Osteoblast (primary cell): ENCODE data around the gene DXO. TPM values are rescaled to one million over a fixed set of nuclear protein-coding genes. Genes with fewer than 3 reads are reported as not detected.
"Not testable (repeated sequence)": the region's sequence is repeated elsewhere in the genome, so short reads cannot be mapped to it uniquely, and the experiment has no call there.

Source experiments
- DNase-seq: peaks from one replicate; pipeline ENCODE4 v3.0.0; 2011; ENCODE audit warnings: low spot score, mixed read lengths; ENCODE audit not compliant: insufficient read length; ENCODE audit errors: missing footprints
- H2AFZ ChIP-seq: 2 replicates; pipeline ENCODE4 v1.6.0; 2011; ENCODE audit warnings: mild to moderate bottlenecking, low read length
- H3K27ac ChIP-seq: 2 replicates; pipeline ENCODE4 v1.5.1; 2011; ENCODE audit warnings: mild to moderate bottlenecking, low read depth, low read length, moderate library complexity
- H3K27me3 ChIP-seq: 2 replicates; pipeline ENCODE4 v1.6.0; 2012; ENCODE audit warnings: mild to moderate bottlenecking, control low read depth, inconsistent platforms, low read length, moderate library complexity; ENCODE audit not compliant: insufficient read depth
- H3K36me3 ChIP-seq: 2 replicates; pipeline ENCODE4 v1.5.1; 2011; ENCODE audit warnings: mild to moderate bottlenecking, low read length, control low read depth, moderate library complexity; ENCODE audit not compliant: insufficient read depth
- H3K4me1 ChIP-seq: 2 replicates; pipeline ENCODE4 v1.5.1; 2011; ENCODE audit warnings: mild to moderate bottlenecking, low read length, control low read depth, moderate library complexity; ENCODE audit not compliant: insufficient read depth
- H3K4me2 ChIP-seq: 2 replicates; pipeline ENCODE4 v1.6.0; 2011; ENCODE audit warnings: mild to moderate bottlenecking, low read length; ENCODE audit not compliant: insufficient read depth
- H3K4me3 ChIP-seq: fragments of 200-600 bp; sonication (generic); 3 replicates; pipeline ENCODE4 v1.5.1; 2012; ENCODE audit warnings: mild to moderate bottlenecking, low read length, inconsistent platforms; ENCODE audit not compliant: insufficient read depth
- H3K79me2 ChIP-seq: 2 replicates; pipeline ENCODE4 v1.6.0; 2012; ENCODE audit warnings: mild to moderate bottlenecking, low read length, control low read depth, inconsistent platforms; ENCODE audit not compliant: insufficient read depth
- H3K9me3 ChIP-seq: 2 replicates; pipeline ENCODE4 v1.5.1; 2011; ENCODE audit warnings: low read depth, low read length, control low read depth
- H4K20me1 ChIP-seq: 2 replicates; pipeline ENCODE4 v1.6.0; 2012; ENCODE audit warnings: mild to moderate bottlenecking, low read length, control low read depth; ENCODE audit not compliant: insufficient read depth
- total RNA-seq: library from RNA; depleted of rRNA; stranded (reverse); fragments of >200 nt; gene quantifications from 2 replicates; pipeline ENCODE4 v1.2.3, GENCODE V29; 2012
- TF ChIP-seq, protein P1 (sequence below): IDR thresholded peaks from 2 replicates; pipeline ENCODE4 v1.5.1; 2011; ENCODE audit warnings: mild to moderate bottlenecking, low read depth, low read length, moderate library complexity; ENCODE audit errors: extremely low read depth

The DXO gene
- total RNA-seq, 1 donor, result 18.1 TPM

DNA sequence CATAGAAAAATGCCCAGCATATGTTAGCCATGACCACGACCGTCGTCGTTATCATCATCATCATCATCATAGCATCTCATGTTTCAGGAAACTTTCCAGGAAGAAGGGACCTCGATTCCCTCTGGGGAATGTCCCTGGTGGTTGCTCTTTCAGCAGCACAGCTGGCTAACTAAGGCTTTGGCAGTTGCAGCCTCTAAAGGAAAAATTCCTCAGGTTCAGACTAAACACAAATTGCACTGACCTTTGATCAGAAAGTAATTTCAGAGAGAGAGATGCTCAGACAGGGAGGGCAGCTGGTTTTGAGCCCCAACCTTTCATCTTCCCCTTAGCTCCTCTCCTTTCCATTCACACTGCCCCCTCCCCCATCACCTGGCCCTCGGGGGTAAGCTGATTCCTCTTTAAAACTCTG, 31.7 kb downstream of the DXO start:
- TF ChIP-seq, protein P1, sequence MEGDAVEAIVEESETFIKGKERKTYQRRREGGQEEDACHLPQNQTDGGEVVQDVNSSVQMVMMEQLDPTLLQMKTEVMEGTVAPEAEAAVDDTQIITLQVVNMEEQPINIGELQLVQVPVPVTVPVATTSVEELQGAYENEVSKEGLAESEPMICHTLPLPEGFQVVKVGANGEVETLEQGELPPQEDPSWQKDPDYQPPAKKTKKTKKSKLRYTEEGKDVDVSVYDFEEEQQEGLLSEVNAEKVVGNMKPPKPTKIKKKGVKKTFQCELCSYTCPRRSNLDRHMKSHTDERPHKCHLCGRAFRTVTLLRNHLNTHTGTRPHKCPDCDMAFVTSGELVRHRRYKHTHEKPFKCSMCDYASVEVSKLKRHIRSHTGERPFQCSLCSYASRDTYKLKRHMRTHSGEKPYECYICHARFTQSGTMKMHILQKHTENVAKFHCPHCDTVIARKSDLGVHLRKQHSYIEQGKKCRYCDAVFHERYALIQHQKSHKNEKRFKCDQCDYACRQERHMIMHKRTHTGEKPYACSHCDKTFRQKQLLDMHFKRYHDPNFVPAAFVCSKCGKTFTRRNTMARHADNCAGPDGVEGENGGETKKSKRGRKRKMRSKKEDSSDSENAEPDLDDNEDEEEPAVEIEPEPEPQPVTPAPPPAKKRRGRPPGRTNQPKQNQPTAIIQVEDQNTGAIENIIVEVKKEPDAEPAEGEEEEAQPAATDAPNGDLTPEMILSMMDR, result no peak
- no peak overlapping the region for H3K4me3 ChIP-seq
- peaks cover 5% of the 10 kb centered on the region for H3K27me3 ChIP-seq
- peaks cover 9% of the 10 kb centered on the region for H3K4me1 ChIP-seq
- H3K36me3 ChIP-seq, result no peaks in the 10 kb centered on the region
- H3K79me2 ChIP-seq, result no peaks in the 10 kb centered on the region
- DNase-seq, result peak; percentile 83
- H3K27ac ChIP-seq, result no peak overlapping the region
- no peak overlapping the region for H3K4me2 ChIP-seq
- peak overlapping the region; percentile 15 for H2AFZ ChIP-seq
- H4K20me1 ChIP-seq, result no peaks in the 10 kb centered on the region
- H3K9me3 ChIP-seq, result no peaks in the 10 kb centered on the region

DNA sequence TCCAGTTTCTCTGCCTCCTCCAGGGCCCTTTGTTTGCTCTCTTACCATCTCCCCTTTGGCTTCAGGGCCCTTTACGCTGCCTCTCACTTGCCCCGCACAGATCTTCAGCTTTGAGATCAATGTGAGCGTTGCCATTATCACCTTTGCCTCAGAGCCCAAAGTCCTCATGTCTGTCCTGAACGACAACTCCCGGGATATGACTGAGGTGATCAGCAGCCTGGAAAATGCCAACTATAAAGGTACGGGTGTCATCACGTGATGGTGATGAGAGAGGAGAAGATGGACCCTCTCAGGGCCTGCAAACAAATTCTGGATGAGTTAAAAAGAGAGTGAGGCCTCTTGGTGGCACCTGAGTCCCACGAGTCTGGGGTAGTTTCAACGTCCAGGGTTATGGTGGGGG, 36.1 kb downstream of the DXO start:
- no peak for DNase-seq
- Histone ChIP-seq H3K27ac (no peak overlapping the region), H3K79me2 (no peaks in the 10 kb centered on the region), H3K36me3 (no peaks in the 10 kb centered on the region), H3K9me3 (no peaks in the 10 kb centered on the region), H3K4me1 (peaks cover 3% of the 10 kb centered on the region), H3K4me3 (no peak overlapping the region), H3K4me2 (no peak overlapping the region), H2AFZ (no peak overlapping the region), H3K27me3 (peaks cover 8% of the 10 kb centered on the region), H4K20me1 (no peaks in the 10 kb centered on the region)
- TF ChIP-seq, protein P1, result no peak

DNA sequence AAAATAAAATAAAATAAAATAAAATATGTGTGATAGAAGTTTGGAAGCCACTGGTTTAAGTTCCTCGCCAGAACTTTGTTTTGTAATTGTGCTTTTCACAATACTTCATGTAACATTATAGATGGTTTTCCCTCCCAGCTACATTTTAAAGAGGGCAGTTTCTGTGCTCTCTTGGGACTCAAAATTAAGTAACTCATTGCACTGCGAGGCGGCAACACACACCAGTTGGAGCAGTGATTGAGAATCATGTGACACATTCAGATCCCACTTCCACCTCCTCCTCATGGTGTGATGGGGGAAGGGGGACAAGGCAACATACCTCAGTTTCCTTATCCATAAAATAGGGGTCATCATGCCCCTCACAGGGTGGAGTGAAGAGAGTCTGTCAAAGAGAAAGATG, 36.9 kb downstream of the DXO start:
- TF ChIP-seq, protein P1, result no peak
- no peaks in the 10 kb centered on the region for H4K20me1 ChIP-seq
- H3K79me2 ChIP-seq, result no peaks in the 10 kb centered on the region

DNA sequence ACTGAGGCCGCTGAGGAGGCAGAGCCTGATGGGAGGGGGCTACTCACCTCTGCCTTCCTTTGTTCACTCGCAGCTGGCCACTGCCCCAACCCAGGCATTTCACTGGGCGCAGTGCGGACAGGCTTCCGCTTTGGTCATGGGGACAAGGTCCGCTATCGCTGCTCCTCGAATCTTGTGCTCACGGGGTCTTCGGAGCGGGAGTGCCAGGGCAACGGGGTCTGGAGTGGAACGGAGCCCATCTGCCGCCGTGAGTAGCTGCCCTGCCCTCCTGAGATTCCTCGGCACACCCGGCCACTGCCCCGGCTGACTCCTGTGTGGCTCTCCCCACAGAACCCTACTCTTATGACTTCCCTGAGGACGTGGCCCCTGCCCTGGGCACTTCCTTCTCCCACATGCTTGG, 38.4 kb downstream of the DXO start:
- H2AFZ ChIP-seq, result no peak overlapping the region
- H3K27ac ChIP-seq, result no peak overlapping the region
- peaks cover 8% of the 10 kb centered on the region for H3K27me3 ChIP-seq
- TF ChIP-seq, protein P1, result no peak
- H3K4me2 ChIP-seq, result no peak overlapping the region
- H4K20me1 ChIP-seq, result no peaks in the 10 kb centered on the region
- H3K4me3 ChIP-seq, result no peak overlapping the region
- H3K36me3 ChIP-seq, result no peaks in the 10 kb centered on the region
- H3K4me1 ChIP-seq, result no peaks in the 10 kb centered on the region
- H3K79me2 ChIP-seq, result no peaks in the 10 kb centered on the region
- DNase-seq, result no peak
- no peaks in the 10 kb centered on the region for H3K9me3 ChIP-seq

More for the DNA sequence above, 36.9 kb downstream of the DXO start:
- no peak overlapping the region for H3K4me2 ChIP-seq
- no peak overlapping the region for H3K27ac ChIP-seq
- H3K4me3 ChIP-seq, result no peak overlapping the region
- peaks cover 1% of the 10 kb centered on the region for H3K4me1 ChIP-seq
- H3K9me3 ChIP-seq, result no peaks in the 10 kb centered on the region
- no peaks in the 10 kb centered on the region for H3K36me3 ChIP-seq
- peaks cover 8% of the 10 kb centered on the region for H3K27me3 ChIP-seq
- H2AFZ ChIP-seq, result no peak overlapping the region
- DNase-seq, result no peak

DNA sequence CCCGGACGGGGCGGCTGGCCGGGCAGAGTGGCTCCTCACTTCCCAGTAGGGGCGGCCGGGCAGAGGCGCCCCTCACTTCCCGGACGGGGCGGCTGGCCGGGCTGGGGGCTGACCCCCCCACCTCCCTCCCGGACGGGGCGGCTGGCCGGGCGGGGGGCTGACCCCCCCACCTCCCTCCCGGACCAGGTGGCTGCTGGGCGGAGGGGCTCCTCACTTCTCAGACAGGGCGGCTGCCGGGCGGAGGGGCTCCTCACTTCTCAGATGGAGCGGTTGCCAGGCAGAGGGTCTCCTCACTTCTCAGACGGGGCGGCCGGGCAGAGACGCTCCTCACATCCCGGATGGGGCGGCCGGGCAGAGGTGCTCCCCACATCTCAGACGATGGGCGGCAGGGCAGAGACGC, 39.8 kb downstream of the DXO start:
- not testable (repeated sequence) for H3K4me2 ChIP-seq, H3K4me1 ChIP-seq, H3K36me3 ChIP-seq, H3K27me3 ChIP-seq, H3K4me3 ChIP-seq, H3K79me2 ChIP-seq, H3K9me3 ChIP-seq, H2AFZ ChIP-seq, DNase-seq, H3K27ac ChIP-seq, H4K20me1 ChIP-seq
